GM19452 (cell line): ENCODE data around the gene BRF1.
A peak's percentile ranks its signal among the peaks of the same experiment; 100 is the strongest.

Experiments used
- ATAC-seq: cut with Tn5 transposase; IDR thresholded peaks from one replicate; pipeline ENCODE4 v1.9.1; 2021; ENCODE audit not compliant: unreplicated experiment

Gene BRF1

GRCh38 chr14:105197211-105197641 is 103.6 kb downstream of the BRF1 start:
- ATAC-seq = no peak

- ATAC-seq = no peak
These were observed 104.4 kb downstream of the BRF1 start for GRCh38 chr14:105196265-105196960.

GRCh38 chr14:105195522-105196264 is 105.1 kb downstream of the BRF1 start:
- ATAC-seq = no peak

GRCh38 chr14:105195051-105195450 is 105.8 kb downstream of the BRF1 start:
- ATAC-seq = no peak

- ATAC-seq = no peak
These were observed 106.7 kb downstream of the BRF1 start for GRCh38 chr14:105193916-105194782.

GRCh38 chr14:105192866-105193731 is 107.7 kb downstream of the BRF1 start:
- ATAC-seq = no peak

GRCh38 chr14:105187935-105188524 is 112.8 kb downstream of the BRF1 start:
- ATAC-seq = no peak

GRCh38 chr14:105187116-105187515 is 113.7 kb downstream of the BRF1 start:
- no peak for ATAC-seq

GRCh38 chr14:105185973-105186372 is 114.8 kb downstream of the BRF1 start:
- no peak for ATAC-seq

- no peak for ATAC-seq
These were observed 115.8 kb downstream of the BRF1 start for GRCh38 chr14:105185001-105185400.

- ATAC-seq = no peak
These were observed 116.3 kb downstream of the BRF1 start for GRCh38 chr14:105184461-105184860.

- ATAC-seq = no peak
These were observed 118.3 kb downstream of the BRF1 start for GRCh38 chr14:105182296-105183020.

GRCh38 chr14:105181549-105182295 is 119.1 kb downstream of the BRF1 start:
- no peak for ATAC-seq

- peak; percentile 49 for ATAC-seq
These were observed 119.9 kb downstream of the BRF1 start, which contains the start of gene NUDT14 for GRCh38 chr14:105180592-105181548. Gene NUDT14, minus strand, starts transcription at chr14:105181312. Its CDS starts 103 bp downstream, at chr14:105181209.

- ATAC-seq = no peak
These were observed 121.6 kb downstream of the BRF1 start for GRCh38 chr14:105179191-105179590.

GRCh38 chr14:105178868-105179140 is 122.0 kb downstream of the BRF1 start:
- no peak for ATAC-seq

- no peak for ATAC-seq
These were observed 122.5 kb downstream of the BRF1 start for GRCh38 chr14:105178069-105178867.
